Measurements from ENCODE around the gene POMZP3.
"Not testable (repeated sequence)": the region's sequence is repeated elsewhere in the genome, so short reads cannot be mapped to it uniquely, and the experiment has no call there.

POMZP3 gene

GRCh38 chr7:76570324-76570775 is 56.7 kb downstream of the POMZP3 start:
- H3K9me3 Mint-ChIP-seq, H3K27me3 Mint-ChIP-seq, ATAC-seq, H3K4me1 Mint-ChIP-seq, DNase-seq, H3K27ac Mint-ChIP-seq, H3K4me3 Mint-ChIP-seq: not testable (repeated sequence)
- H3K36me3 Mint-ChIP-seq (ENCODE audit: low read depth): peaks cover 28% of the 10 kb centered on the region

GRCh38 chr7:76568742-76569141 is 58.3 kb downstream of the POMZP3 start:
- H3K27ac Mint-ChIP-seq, H3K27me3 Mint-ChIP-seq, ATAC-seq, H3K9me3 Mint-ChIP-seq, DNase-seq, H3K4me3 Mint-ChIP-seq: not testable (repeated sequence)
- Mint-ChIP-seq H3K4me1 (peaks cover 14% of the 10 kb centered on the region), H3K36me3 (ENCODE audit: low read depth) (peaks cover 33% of the 10 kb centered on the region)

GRCh38 chr7:76567753-76568152 is 59.3 kb downstream of the POMZP3 start:
- not testable (repeated sequence) for H3K27me3 Mint-ChIP-seq, H3K27ac Mint-ChIP-seq, ATAC-seq, H3K4me3 Mint-ChIP-seq, DNase-seq
- peaks cover 32% of the 10 kb centered on the region for H3K36me3 Mint-ChIP-seq (ENCODE audit: low read depth)
- H3K9me3 Mint-ChIP-seq: peaks cover 10% of the 10 kb centered on the region
- H3K4me1 Mint-ChIP-seq: peaks cover 16% of the 10 kb centered on the region

GRCh38 chr7:76567311-76567710 is 59.8 kb downstream of the POMZP3 start:
- not testable (repeated sequence) for DNase-seq, H3K27me3 Mint-ChIP-seq, H3K4me3 Mint-ChIP-seq, ATAC-seq, H3K27ac Mint-ChIP-seq
- H3K9me3 Mint-ChIP-seq: peaks cover 10% of the 10 kb centered on the region
- H3K36me3 Mint-ChIP-seq (ENCODE audit: low read depth): peaks cover 31% of the 10 kb centered on the region
- H3K4me1 Mint-ChIP-seq: peaks cover 19% of the 10 kb centered on the region

GRCh38 chr7:76565001-76565400 is 62.1 kb downstream of the POMZP3 start:
- Mint-ChIP-seq H3K9me3 (peaks cover 10% of the 10 kb centered on the region), H3K36me3 (ENCODE audit: low read depth) (peaks cover 39% of the 10 kb centered on the region), H3K4me1 (peaks cover 21% of the 10 kb centered on the region)
- H3K27me3 Mint-ChIP-seq, ATAC-seq, DNase-seq, H3K27ac Mint-ChIP-seq, H3K4me3 Mint-ChIP-seq: not testable (repeated sequence)

GRCh38 chr7:76561342-76561741 is 65.7 kb downstream of the POMZP3 start:
- not testable (repeated sequence) for H3K4me3 Mint-ChIP-seq, H3K27ac Mint-ChIP-seq, ATAC-seq, H3K27me3 Mint-ChIP-seq, DNase-seq
- Mint-ChIP-seq H3K9me3 (peaks cover 10% of the 10 kb centered on the region), H3K36me3 (ENCODE audit: low read depth) (peaks cover 44% of the 10 kb centered on the region), H3K4me1 (peaks cover 32% of the 10 kb centered on the region)

GRCh38 chr7:76560157-76560556 is 66.9 kb downstream of the POMZP3 start:
- not testable (repeated sequence) for DNase-seq, H3K4me3 Mint-ChIP-seq, H3K9me3 Mint-ChIP-seq, ATAC-seq, H3K27ac Mint-ChIP-seq, H3K27me3 Mint-ChIP-seq
- Mint-ChIP-seq H3K4me1 (peaks cover 32% of the 10 kb centered on the region), H3K36me3 (ENCODE audit: low read depth) (peaks cover 42% of the 10 kb centered on the region)

Data from activated naive CD8-positive, alpha-beta T cell treated with anti-CD3 and anti-CD28 coated beads, Interleukin-2, amount 50 U/mL, for 24 hours (primary cell).